Fibroblast of villous mesenchyme (primary cell): ENCODE measurements around the gene PSMB10. TPM values are rescaled to one million over a fixed set of nuclear protein-coding genes. Genes with fewer than 3 reads are reported as not detected.
A peak's percentile ranks its signal among the peaks of the same experiment; 100 is the strongest.

Experiments
- DNase-seq: peaks from one replicate; pipeline ENCODE4 v3.0.0-alpha.2; 2010; ENCODE audit warnings: low read depth
- H3K4me3 ChIP-seq: 2 replicates; pipeline ENCODE4 v1.5.1; 2011; ENCODE audit warnings: low read depth, mild to moderate bottlenecking, low read length
- small RNA-seq: library from RNA; depleted of rRNA; stranded (forward); fragments of <200 nt; gene quantifications from one replicate; pipeline ENCODE3, GENCODE V24; 2012
- total RNA-seq: library from RNA; depleted of rRNA; stranded (reverse); fragments of >200 nt; gene quantifications from 2 replicates; pipeline ENCODE4 v1.2.3, GENCODE V29; 2012
- TF ChIP-seq, protein P1 (sequence below): IDR thresholded peaks from 2 replicates; pipeline ENCODE4 v1.5.1; 2012; ENCODE audit warnings: low read depth, mild to moderate bottlenecking, low read length; ENCODE audit not compliant: insufficient read depth

Gene PSMB10
- total RNA-seq, 1 donor = 54.0 TPM

DNA sequence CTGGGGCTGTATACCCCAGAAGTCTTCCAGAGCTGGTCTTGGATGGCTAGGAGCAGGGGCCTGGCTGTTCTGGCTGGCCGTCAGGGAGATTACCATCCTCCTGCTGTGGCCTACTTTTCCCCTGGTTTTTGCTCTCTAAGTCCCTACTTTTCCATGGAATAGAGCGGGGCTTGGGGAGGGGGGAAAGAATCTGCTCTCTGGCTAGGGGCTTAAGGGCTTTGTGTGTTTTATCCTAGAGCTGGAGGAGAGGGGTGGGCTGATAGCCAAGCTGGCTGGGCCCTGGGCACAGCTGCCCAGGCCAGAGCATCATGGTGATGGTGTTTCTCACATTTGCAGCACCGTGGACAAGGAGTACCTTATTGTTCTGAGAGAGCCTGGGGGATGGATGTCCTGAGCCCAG lies 48.3 kb downstream of the PSMB10 start:
- no peak overlapping the region for H3K4me3 ChIP-seq
- TF ChIP-seq, protein P1, sequence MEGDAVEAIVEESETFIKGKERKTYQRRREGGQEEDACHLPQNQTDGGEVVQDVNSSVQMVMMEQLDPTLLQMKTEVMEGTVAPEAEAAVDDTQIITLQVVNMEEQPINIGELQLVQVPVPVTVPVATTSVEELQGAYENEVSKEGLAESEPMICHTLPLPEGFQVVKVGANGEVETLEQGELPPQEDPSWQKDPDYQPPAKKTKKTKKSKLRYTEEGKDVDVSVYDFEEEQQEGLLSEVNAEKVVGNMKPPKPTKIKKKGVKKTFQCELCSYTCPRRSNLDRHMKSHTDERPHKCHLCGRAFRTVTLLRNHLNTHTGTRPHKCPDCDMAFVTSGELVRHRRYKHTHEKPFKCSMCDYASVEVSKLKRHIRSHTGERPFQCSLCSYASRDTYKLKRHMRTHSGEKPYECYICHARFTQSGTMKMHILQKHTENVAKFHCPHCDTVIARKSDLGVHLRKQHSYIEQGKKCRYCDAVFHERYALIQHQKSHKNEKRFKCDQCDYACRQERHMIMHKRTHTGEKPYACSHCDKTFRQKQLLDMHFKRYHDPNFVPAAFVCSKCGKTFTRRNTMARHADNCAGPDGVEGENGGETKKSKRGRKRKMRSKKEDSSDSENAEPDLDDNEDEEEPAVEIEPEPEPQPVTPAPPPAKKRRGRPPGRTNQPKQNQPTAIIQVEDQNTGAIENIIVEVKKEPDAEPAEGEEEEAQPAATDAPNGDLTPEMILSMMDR = no peak
- DNase-seq = no peak

DNA sequence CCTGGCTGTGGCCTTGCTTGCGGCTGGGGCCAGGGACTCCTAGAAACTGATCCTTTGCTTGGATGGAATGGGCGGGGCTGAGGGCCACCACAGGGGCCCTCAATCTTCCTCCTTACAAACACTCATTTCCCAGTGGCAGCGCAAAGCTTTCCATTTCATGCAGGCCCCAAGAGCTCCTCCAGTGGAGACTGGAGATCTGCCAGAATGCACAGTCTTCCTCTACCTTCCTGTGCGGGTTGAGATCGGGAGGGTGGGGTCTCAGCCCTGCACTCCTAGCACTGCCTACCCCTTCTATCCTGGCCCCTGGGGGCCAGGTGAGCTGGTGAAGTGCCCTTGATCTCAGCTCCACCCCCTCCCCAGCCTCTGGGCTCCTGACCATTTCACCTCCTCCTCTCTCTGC lies 50.3 kb downstream of the PSMB10 start:
- no peak for DNase-seq
- no peak overlapping the region for H3K4me3 ChIP-seq
- TF ChIP-seq, protein P1 = no peak

DNA sequence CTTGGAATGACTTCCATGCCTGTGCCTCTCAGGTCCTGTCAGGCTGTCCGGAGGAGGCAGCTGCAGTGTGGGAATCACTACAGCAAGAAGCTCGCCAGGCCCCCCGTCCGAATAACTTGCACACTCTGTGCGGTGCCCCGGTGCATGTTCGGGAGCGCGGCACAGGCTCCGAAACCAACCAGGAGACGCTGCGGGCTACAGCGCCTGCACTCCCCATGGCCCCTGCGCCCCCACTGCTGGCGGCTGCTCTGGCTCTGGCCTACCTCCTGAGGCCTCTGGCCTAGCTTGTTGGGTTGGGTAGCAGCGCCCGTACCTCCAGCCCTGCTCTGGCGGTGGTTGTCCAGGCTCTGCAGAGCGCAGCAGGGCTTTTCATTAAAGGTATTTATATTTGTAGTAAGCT lies 50.7 kb downstream of the PSMB10 start:
- DNase-seq = no peak
- TF ChIP-seq, protein P1 = no peak
- no peak overlapping the region for H3K4me3 ChIP-seq

DNA sequence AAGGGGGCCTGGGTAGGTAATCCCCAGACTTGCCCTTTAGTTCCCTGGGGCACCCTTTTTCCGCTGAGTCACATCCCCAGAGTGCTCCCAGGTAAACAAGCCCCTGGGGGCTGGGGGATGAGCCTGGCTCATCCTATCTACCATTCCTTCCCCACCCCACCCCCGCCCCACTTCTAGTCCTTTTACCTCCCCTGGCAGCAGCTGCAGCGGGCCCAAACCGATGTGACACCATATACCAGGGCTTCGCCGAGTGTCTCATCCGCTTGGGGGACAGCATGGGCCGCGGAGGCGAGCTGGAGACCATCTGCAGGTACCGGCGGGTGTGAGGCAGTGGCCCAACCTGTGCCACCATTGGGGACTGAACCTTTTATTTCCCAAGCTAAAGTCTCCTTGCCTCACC lies 51.1 kb downstream of the PSMB10 start:
- no peak overlapping the region for H3K4me3 ChIP-seq
- TF ChIP-seq, protein P1 = no peak
- DNase-seq = no peak

DNA sequence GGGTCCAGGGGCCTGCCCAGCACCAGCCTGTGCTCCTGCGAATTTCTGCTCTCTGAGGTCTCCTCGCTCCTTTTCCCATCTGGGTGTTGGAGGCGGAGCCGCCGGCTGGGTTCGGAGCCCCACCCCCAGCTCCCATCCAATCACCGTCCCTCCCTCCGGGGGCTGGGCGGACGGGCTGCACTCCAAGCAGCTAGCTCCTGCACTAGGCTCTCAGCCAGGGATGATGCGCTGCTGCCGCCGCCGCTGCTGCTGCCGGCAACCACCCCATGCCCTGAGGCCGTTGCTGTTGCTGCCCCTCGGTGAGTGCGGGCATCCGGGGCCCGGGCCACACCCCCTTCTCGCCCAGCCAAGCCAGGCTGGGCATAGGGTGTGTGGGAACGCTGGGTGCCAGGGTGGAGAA lies 52.0 kb downstream of the PSMB10 start, which contains the start of gene NRN1L:
Gene NRN1L (plus strand): TSS at position 202 of the 400 bp plus-strand sequence. CDS start 19 bp downstream, at position 221.
- TF ChIP-seq, protein P1 = no peak
- peak; percentile 90 for DNase-seq
- H3K4me3 ChIP-seq = no peak within 1 kb of the TSS

Small RNA genes within 50 kb of the gene (small RNA-seq; reads per million reads assigned to genes)
- not detected for gene NRN1L

Other genes with a start within 250 kb of the PSMB10 start
- gene GFOD2, start 217.5 kb downstream of the PSMB10 start, total RNA-seq = 13.5 and 15.5 TPM in 2 replicates
- 6.1 and 8.6 TPM in 2 replicates for gene RANBP10, start 130.3 kb downstream of the PSMB10 start, total RNA-seq
- 0.32 and 1.3 TPM in 2 replicates for gene TSNAXIP1, start 130.0 kb downstream of the PSMB10 start, total RNA-seq
- 24.8 and 28.9 TPM in 2 replicates for gene THAP11, start 94.5 kb downstream of the PSMB10 start, total RNA-seq
- 255 and 342 TPM in 2 replicates for gene NUTF2, start 89.9 kb downstream of the PSMB10 start, total RNA-seq
- gene CENPT, start 89.2 kb downstream of the PSMB10 start, total RNA-seq = 31.6 and 39.7 TPM in 2 replicates
- gene EDC4, start 63.8 kb downstream of the PSMB10 start, total RNA-seq = 60.6 and 85.1 TPM in 2 replicates
- not detected in 2 replicates for gene NRN1L, start 52.0 kb downstream of the PSMB10 start, total RNA-seq
- 13.0 and 13.2 TPM in 2 replicates for gene PSKH1, start 43.6 kb downstream of the PSMB10 start, total RNA-seq
- gene CTRL, start 5.0 kb downstream of the PSMB10 start, total RNA-seq = 1.3 TPM in 1 of 2 replicates, not detected in the other
- gene LCAT, start 7.3 kb upstream of the PSMB10 start, total RNA-seq = 8.6 and 9.3 TPM in 2 replicates
- 90.5 and 104 TPM in 2 replicates for gene SLC12A4, start 31.8 kb upstream of the PSMB10 start, total RNA-seq
- not detected in 2 replicates for gene DPEP3, start 43.6 kb upstream of the PSMB10 start, total RNA-seq
- gene DPEP2, start 62.6 kb upstream of the PSMB10 start, total RNA-seq = under 0.01 TPM in 1 of 2 replicates, not detected in the other
- under 0.01 TPM in 1 of 2 replicates, not detected in the other for gene DPEP2NB, start 79.1 kb upstream of the PSMB10 start, total RNA-seq
- gene DDX28, start 86.4 kb upstream of the PSMB10 start, total RNA-seq = 12.1 and 13.2 TPM in 2 replicates
- 14.5 and 19.4 TPM in 2 replicates for gene DUS2, start 86.4 kb upstream of the PSMB10 start, total RNA-seq
- gene NFATC3, start 148.5 kb upstream of the PSMB10 start, total RNA-seq = 22.5 and 32.8 TPM in 2 replicates